Measurements from ENCODE around the gene SMIM36. TPM values are rescaled to one million over a fixed set of nuclear protein-coding genes. Genes with fewer than 3 reads are reported as not detected.

The SMIM36 gene
- total and polyA plus RNA-seq, 2 of the 8 experiments (the other 6 are each of a cell fraction or from before 2014, with no cell fraction given): not detected

DNA sequence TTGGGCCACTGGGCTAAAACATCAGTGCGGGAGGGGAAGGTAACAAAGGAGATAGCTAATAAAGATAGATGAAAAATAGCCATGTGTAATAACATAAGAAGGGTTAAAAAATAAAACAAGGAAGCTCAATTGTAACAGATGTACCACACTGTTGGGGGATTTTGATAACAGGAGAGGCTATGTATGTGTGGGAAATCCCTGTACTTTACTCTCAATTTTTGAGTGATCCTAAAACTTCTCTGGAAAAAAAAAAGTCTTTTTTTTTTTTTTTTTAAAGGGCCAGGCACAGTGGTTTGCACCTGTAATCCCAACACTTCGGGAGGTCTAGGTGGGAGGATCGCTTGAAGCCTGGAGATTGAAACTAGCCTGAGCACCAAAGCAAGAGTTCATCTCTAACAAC lies 87.7 kb downstream of the SMIM36 start:
- Histone ChIP-seq H2BK12ac (ENCODE audit: low read depth, low read length) (no peak overlapping the region), H2BK15ac (ENCODE audit: low read length) (no peak overlapping the region), H4K20me1 (replicated peaks in 1 of 2; ENCODE audit: control insufficient read depth in 1 of 2, insufficient read depth in 2 of 2, low read length in 2 of 2) (peaks cover 0 to 2% of the 10 kb centered on the region in 2 experiments), H3K4ac (replicated peaks; ENCODE audit: insufficient read length, low read depth, low read length) (peak overlapping the region; percentile 13), H3K4me3 (ENCODE audit: extremely low read depth in 1 of 4, insufficient read depth in 2 of 4, low read depth in 3 of 4, low read length in 4 of 4) (no peak overlapping the region), H3K27me3 (replicated peaks in 1 of 4; ENCODE audit: control insufficient read depth in 3 of 4, extremely low read depth in 1 of 4, insufficient read depth in 3 of 4, low read length in 3 of 4) (no peaks in the 10 kb centered on the region; a peak in 1 of 7 replicates), H3K79me2 (ENCODE audit: control insufficient read depth in 1 of 2, insufficient read depth in 2 of 2, low read length in 2 of 2) (peaks cover 13 to 25% of the 10 kb centered on the region in 2 experiments), H3K36me3 (ENCODE audit: control insufficient read depth in 2 of 4, insufficient read depth in 4 of 4, low read length in 3 of 4) (no peaks in the 10 kb centered on the region; a peak in 1 of 8 replicates), H3K14ac (ENCODE audit: insufficient read length) (no peak overlapping the region), H3K23ac (ENCODE audit: insufficient read length) (no peak overlapping the region), H3K4me1 (replicated peaks in 1 of 4; ENCODE audit: control insufficient read depth in 3 of 4, insufficient read depth in 4 of 4, low read length in 3 of 4) (peaks cover 3 to 7% (median 5%) of the 10 kb centered on the region in 4 experiments; a peak in 5 of 7 replicates), H4K5ac (ENCODE audit: insufficient read length, low read depth, low read length) (no peak overlapping the region), H3K18ac (ENCODE audit: extremely low read depth, low read length) (no peak overlapping the region), H2BK20ac (ENCODE audit: low read length) (no peak overlapping the region), H4K8ac (ENCODE audit: extremely low read depth, insufficient read depth, low read length) (no peak overlapping the region), H2BK5ac (ENCODE audit: low read depth, low read length) (no peak overlapping the region), H3K56ac (replicated peaks; ENCODE audit: insufficient read length, low read depth, low read length) (no peak overlapping the region), H2AK5ac (ENCODE audit: low read depth, low read length) (no peak overlapping the region), H3K27ac (ENCODE audit: low read depth, low read length) (no peak overlapping the region), H3K4me2 (ENCODE audit: insufficient read depth in 1 of 2, low read depth in 2 of 2, low read length in 2 of 2) (no peak overlapping the region), H3K79me1 (ENCODE audit: low read depth, low read length) (peaks cover 2% of the 10 kb centered on the region; the same call in 1 of the 2 replicates), H3K9me3 (ENCODE audit: insufficient read depth in 2 of 2, low read depth in 1 of 2, low read length in 1 of 2) (no peaks in the 10 kb centered on the region), H2AFZ (ENCODE audit: low read length) (no peak overlapping the region), H4K91ac (replicated peaks; ENCODE audit: insufficient read length, low read length) (no peak overlapping the region), H2BK120ac (replicated peaks; ENCODE audit: low read depth, low read length) (no peak overlapping the region), H3K9ac (replicated peaks in 1 of 4; ENCODE audit: extremely low read depth in 1 of 4, low read depth in 3 of 4, low read length in 3 of 4) (no peak overlapping the region; a peak in 1 of 7 replicates), H3K23me2 (ENCODE audit: low read depth, low read length) (peaks cover 8% of the 10 kb centered on the region)
- FAIRE-seq (no peak), DNase-seq (ENCODE audit: low read depth in 1 of 2, low spot score in 2 of 2) (no peak)
- CTCF ChIA-PET (ENCODE audit: partially characterized antibody): no interaction called here
- TF ChIP-seq, protein P1, sequence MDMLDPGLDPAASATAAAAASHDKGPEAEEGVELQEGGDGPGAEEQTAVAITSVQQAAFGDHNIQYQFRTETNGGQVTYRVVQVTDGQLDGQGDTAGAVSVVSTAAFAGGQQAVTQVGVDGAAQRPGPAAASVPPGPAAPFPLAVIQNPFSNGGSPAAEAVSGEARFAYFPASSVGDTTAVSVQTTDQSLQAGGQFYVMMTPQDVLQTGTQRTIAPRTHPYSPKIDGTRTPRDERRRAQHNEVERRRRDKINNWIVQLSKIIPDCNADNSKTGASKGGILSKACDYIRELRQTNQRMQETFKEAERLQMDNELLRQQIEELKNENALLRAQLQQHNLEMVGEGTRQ (IDR thresholded peaks at IDR 0.05; ENCODE audit: low read length): no peak
- TF ChIP-seq SIRT6 (IDR thresholded peaks at IDR 0.05; ENCODE audit: low read length) (no peak), SRF (IDR thresholded peaks at IDR 0.05; ENCODE audit: low read depth, low read length) (no peak), RFX5 (IDR thresholded peaks at IDR 0.05; ENCODE audit: borderline replicate concordance, low read depth, low read length) (no peak), RNF2 (IDR thresholded peaks at IDR 0.05; ENCODE audit: borderline replicate concordance, low read depth, low read length, missing control alignments, poor library complexity, severe bottlenecking) (no peak), SIX5 (IDR thresholded peaks at IDR 0.05; ENCODE audit: low read depth, low read length) (no peak), RAD21 (IDR thresholded peaks at IDR 0.05 in 1 of 2, conservative IDR thresholded peaks at IDR 0.05 in 1 of 2; ENCODE audit: low read depth in 2 of 2, low read length in 2 of 2) (no peak), KDM1A (IDR thresholded peaks at IDR 0.05; ENCODE audit: borderline replicate concordance, low read length) (no peak)
- POLR2A ChIA-PET (ENCODE audit: partially characterized antibody): no interaction called here
- 98% methylated on average over 3 of the region's 3 CpGs; no CpG with 5 or more reads in 1 of the 2 experiments for WGBS, 2 experiments (ENCODE audit: extremely low coverage in 1 of 2, insufficient coverage in 1 of 2, insufficient read length in 1 of 2, insufficient replicate concordance in 2 of 2, low coverage in 1 of 2, low lambda C conversion rate in 2 of 2, missing lambda C conversion rate in 1 of 2)

Data from H1 (cell line).